Activated CD8-positive, alpha-beta T cell treated with anti-CD3 and anti-CD28 coated beads, Interleukin-2, amount 10 ng/mL, durations not matched to agents 7 days and 5 days (primary cell): ENCODE data around the gene STAMBPL1. TPM values are rescaled to one million over a fixed set of nuclear protein-coding genes. Genes with fewer than 3 reads are reported as not detected.

Source experiments
- ATAC-seq: fragments of 150-1000 bp; cut with Tn5 transposase; one replicate; pipeline ENCODE4 v1.10.0; 2021; ENCODE audit warnings: moderate library complexity
- CTCF ChIA-PET: fragments of 350-600 bp; sonication (Branson Sonifier 250); formaldehyde crosslinking; loops from one replicate; lab custom pipeline; 2021; ENCODE audit warnings: antibody characterized with exemption; lab: Charles Lee
- POLR2A ChIA-PET: fragments of 350-600 bp; sonication (Branson Sonifier 250); formaldehyde crosslinking; loops from one replicate; lab custom pipeline; 2021; ENCODE audit warnings: antibody characterized with exemption; lab: Charles Lee
- DNase-seq: peaks from one replicate; pipeline ENCODE4 v3.0.0-alpha.2; 2020
- H3K27ac Mint-ChIP-seq: one replicate; pipeline ENCODE4 v1.8.0; 2021; ENCODE audit warnings: mild to moderate bottlenecking, mixed read lengths
- H3K27me3 Mint-ChIP-seq: one replicate; pipeline ENCODE4 v1.8.0; 2021; ENCODE audit warnings: low read depth, mixed read lengths
- H3K36me3 Mint-ChIP-seq: one replicate; pipeline ENCODE4 v1.8.0; 2021; ENCODE audit warnings: low read depth, mixed read lengths
- H3K4me1 Mint-ChIP-seq: one replicate; pipeline ENCODE4 v1.8.0; 2021; ENCODE audit warnings: low read depth, mixed read lengths
- H3K4me3 Mint-ChIP-seq: one replicate; pipeline ENCODE4 v1.8.0; 2021; ENCODE audit warnings: mild to moderate bottlenecking, mixed read lengths
- H3K9me3 Mint-ChIP-seq: one replicate; pipeline ENCODE4 v1.8.0; 2022; ENCODE audit warnings: mixed read lengths; ENCODE audit not compliant: insufficient read depth
- total RNA-seq, 2 experiments: library from RNA; stranded (reverse); gene quantifications; one replicate each; pipeline ENCODE4 v1.2.3, GENCODE V29; 2021

STAMBPL1 gene
- total RNA-seq, 2 experiments from 2014 or later: 67.6 TPM

DNA sequence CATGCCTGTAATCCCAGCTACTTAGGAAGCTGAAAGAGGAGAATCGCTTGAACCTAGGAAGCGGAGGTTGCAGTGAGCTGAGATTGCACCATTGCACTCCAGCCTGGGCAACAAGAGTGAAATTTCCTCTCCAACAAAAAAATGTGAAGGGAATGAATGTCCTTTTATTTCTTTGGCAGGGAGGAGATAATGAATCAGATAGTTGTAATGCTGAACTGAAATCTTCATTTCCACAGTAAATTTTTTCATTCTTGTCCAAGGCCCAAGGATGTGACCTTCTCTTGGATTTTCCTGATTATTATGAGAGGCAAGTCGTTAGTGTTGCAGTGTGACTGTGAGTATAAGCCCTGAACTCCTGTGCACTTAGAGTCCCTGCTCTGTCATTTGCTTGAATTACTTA, 13.6 kb downstream of the STAMBPL1 start:
- Mint-ChIP-seq H3K4me3 (no peak overlapping the region), H3K4me1 (peaks cover 75% of the 10 kb centered on the region), H3K9me3 (no peaks in the 10 kb centered on the region), H3K27ac (no peak overlapping the region), H3K27me3 (no peaks in the 10 kb centered on the region), H3K36me3 (peaks cover 57% of the 10 kb centered on the region)
- DNase-seq: no peak
- ATAC-seq: no peak
- CTCF ChIA-PET: interaction anchor here (1.3 to 5.2 kb wide), 3 partner anchors 14 to 58 kb away, joined by 3 to 30 read pairs (median 6); partner anchors contain the start of gene STAMBPL1
- POLR2A ChIA-PET: interaction anchor here (1.4 kb wide), 1 partner anchor 9 kb away, joined by 4 read pairs; no protein-coding TSS in a partner anchor

DNA sequence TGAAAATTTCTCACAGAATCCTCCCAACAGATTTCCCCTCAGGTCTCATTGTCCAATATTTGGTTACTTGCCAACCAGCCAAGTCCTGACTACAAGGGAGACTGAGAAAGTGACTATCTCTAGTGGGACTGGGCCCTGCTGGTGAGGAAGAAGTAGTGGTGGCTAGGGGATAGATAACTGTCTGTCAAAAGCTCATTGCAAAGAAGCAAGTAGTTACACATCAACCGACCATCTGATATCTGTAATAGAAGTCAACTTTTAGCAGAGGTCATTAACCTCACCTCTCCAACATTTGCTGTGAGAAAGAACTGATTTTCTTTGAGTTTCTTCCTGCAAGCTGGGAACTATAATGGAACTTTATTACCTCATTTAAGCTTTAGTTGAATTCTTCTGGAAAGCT, 15.2 kb downstream of the STAMBPL1 start:
- H3K9me3 Mint-ChIP-seq: no peaks in the 10 kb centered on the region
- ChIA-PET CTCF (interaction anchor here (0.8 to 5.2 kb wide), 8 partner anchors 8 to 78 kb away, joined by 3 to 30 read pairs (median 6); partner anchors contain the start of gene STAMBPL1), POLR2A (interaction anchor here (1.3 to 1.5 kb wide), 2 partner anchors 11 to 16 kb away, joined by 4 read pairs; no protein-coding TSS in a partner anchor)
- no peak overlapping the region for H3K27ac Mint-ChIP-seq
- peaks cover 62% of the 10 kb centered on the region for H3K36me3 Mint-ChIP-seq
- DNase-seq (no peak), ATAC-seq (no peak)
- no peak overlapping the region for H3K4me3 Mint-ChIP-seq
- no peaks in the 10 kb centered on the region for H3K27me3 Mint-ChIP-seq
- H3K4me1 Mint-ChIP-seq: peaks cover 71% of the 10 kb centered on the region

DNA sequence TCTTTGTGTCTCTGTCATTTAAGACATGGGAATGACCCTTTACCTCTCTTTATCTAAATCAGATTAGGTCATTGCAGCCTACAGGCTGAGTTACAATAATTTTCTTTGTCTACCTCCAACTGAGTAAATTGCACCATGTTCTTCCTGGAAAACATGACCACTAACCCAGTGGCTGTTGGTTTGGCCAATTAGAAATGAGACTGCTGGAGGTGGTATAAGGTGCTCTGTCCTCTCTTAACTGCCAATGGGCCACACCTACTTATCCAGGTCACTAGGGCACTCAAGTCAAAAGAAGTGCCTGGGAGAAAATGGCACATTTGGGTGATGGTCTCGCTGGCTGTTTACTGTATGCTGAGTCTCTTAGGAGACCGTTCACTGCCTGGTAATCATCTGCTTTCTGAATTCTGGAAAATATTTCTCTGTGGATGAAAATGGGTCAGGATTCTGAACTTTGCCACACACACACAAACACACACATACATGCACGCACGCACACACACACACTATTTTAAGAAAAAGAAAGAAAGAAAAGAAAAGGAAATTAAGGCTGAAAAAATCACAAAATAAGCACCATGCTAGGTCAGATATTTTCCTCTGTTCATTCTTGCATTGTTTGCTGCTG, 16.4 kb downstream of the STAMBPL1 start:
- CTCF ChIA-PET: interaction anchor here (1.2 to 5.2 kb wide), 5 partner anchors 17 to 61 kb away, joined by 3 to 30 read pairs (median 6); partner anchors contain the start of gene STAMBPL1

DNA sequence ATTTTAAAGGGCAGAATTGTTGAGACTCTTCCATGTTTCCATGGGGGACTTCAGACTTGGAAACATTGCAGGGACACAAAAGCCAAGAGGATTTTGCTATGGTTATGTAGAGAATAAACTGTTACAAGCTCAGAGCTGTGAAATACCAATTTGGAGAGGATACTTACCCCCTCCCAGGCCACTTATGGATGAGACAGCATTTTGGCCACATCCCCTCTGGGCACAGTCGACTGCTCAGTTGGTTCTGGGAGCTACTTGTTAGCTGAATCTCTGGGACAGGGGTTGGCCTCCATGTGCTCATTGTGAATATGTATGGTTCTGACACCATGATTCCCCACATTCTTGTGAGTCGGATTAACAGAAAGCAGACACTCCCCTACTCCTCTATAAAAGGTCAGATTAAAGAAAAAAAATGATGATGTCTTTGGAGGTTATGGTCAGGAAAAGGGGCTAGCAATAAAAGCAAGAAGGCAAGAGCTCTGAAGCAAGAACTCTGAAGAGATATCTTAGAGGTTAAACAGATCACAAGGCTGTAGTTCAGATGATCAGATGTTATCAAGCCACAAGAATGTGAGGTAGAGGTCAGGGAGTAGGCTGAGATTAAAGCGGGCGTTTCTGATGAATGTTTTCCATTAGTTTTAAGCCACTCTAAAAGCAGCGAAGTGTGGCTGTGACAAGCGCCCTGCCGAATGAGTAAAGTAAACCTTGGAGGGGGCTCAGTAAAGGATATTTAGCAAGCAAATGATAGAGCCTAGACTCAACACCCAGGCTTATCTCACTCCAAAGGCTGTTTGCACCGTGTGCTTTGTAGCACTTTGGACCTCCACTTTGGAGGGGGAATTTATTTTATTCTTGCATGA, 17.2 kb downstream of the STAMBPL1 start:
- Mint-ChIP-seq H3K36me3 (peaks cover 70% of the 10 kb centered on the region), H3K9me3 (no peaks in the 10 kb centered on the region), H3K27me3 (no peaks in the 10 kb centered on the region), H3K27ac (peak overlapping the region; percentile 51), H3K4me1 (peaks cover 77% of the 10 kb centered on the region), H3K4me3 (no peak overlapping the region)
- DNase-seq: no peak
- ChIA-PET CTCF (interaction anchor here (0.9 to 1.3 kb wide), 4 partner anchors 11 to 38 kb away, joined by 3 to 6 read pairs (median 3); partner anchors contain the start of gene STAMBPL1), POLR2A (interaction anchor here (1.1 to 1.2 kb wide), 2 partner anchors 16 to 17 kb away, joined by 3 to 4 read pairs; partner anchors contain the start of gene STAMBPL1)
- ATAC-seq: peak; percentile 56

More for the DNA sequence above, 16.4 kb downstream of the STAMBPL1 start:
- POLR2A ChIA-PET: interaction anchor here (1.1 to 1.3 kb wide), 3 partner anchors 15 to 17 kb away, joined by 3 to 4 read pairs (median 4); partner anchors contain the start of gene STAMBPL1
- DNase-seq (no peak), ATAC-seq (peak; percentile 17)
- Mint-ChIP-seq H3K4me1 (peaks cover 73% of the 10 kb centered on the region), H3K27ac (peak overlapping the region; percentile 76), H3K36me3 (peaks cover 66% of the 10 kb centered on the region), H3K9me3 (no peaks in the 10 kb centered on the region), H3K27me3 (no peaks in the 10 kb centered on the region), H3K4me3 (no peak overlapping the region)

DNA sequence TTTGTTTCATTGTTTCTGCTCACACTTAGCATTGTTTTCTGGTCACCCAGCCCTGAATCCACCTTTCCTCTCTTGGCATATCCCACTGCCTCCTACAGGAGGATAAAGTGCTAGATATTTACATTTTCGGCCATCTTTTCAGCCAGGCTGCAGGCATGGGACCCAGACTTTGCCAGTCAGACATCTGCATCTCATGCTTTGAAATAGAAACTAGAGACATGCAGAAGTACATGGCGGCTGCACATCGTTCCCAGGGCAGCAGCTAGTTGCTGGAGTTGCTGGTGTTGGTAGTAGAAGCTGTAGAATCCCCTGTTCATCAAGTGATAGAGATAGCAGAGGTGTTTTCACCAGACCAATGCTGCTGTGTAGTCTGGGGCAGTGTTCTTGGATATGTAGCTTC, 18.7 kb downstream of the STAMBPL1 start:
- Mint-ChIP-seq H3K27ac (peak overlapping the region; percentile 33), H3K4me1 (peaks cover 69% of the 10 kb centered on the region), H3K4me3 (no peak overlapping the region), H3K27me3 (no peaks in the 10 kb centered on the region), H3K9me3 (no peaks in the 10 kb centered on the region), H3K36me3 (peaks cover 79% of the 10 kb centered on the region)
- CTCF ChIA-PET: interaction anchor here (1.0 to 4.1 kb wide), 4 partner anchors 10 to 333 kb away, joined by 3 to 19 read pairs (median 6); no protein-coding TSS in a partner anchor
- no peak for ATAC-seq
- DNase-seq: no peak
- POLR2A ChIA-PET: interaction anchor here (2.0 kb wide), 1 partner anchor 19 kb away, joined by 7 read pairs; the partner anchor contains the start of gene STAMBPL1

DNA sequence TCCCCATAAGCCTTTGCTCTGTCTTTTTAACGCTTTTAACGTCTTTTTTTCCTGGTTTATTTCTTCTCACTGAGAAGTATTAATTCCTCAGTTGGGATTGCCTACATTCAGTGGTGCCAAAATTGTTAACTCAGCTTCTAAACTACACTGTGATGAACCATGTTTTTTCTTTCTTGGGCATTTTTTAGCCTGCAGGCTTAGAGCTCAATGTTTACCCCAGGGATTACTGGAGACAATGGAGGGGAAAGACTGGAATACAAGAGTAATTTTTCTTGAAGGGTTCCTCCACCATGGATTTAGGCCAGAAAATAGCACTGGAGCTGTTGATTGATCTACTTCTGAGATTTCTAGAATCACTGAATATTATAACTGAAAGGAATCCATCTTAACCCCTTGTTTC, 19.8 kb downstream of the STAMBPL1 start:
- H3K4me3 Mint-ChIP-seq: no peak overlapping the region
- CTCF ChIA-PET: interaction anchor here (1.1 to 4.1 kb wide), 10 partner anchors 13 to 171 kb away, joined by 3 to 39 read pairs (median 8); partner anchors contain the start of gene STAMBPL1
- H3K9me3 Mint-ChIP-seq: no peaks in the 10 kb centered on the region
- no peak for DNase-seq
- POLR2A ChIA-PET: interaction anchor here (0.6 to 2.8 kb wide), 4 partner anchors 15 to 91 kb away, joined by 3 to 24 read pairs (median 5); partner anchors contain the start of genes FAS and STAMBPL1
- H3K4me1 Mint-ChIP-seq: peaks cover 62% of the 10 kb centered on the region
- ATAC-seq: no peak
- H3K27ac Mint-ChIP-seq: no peak overlapping the region
- peaks cover 80% of the 10 kb centered on the region for H3K36me3 Mint-ChIP-seq
- H3K27me3 Mint-ChIP-seq: no peaks in the 10 kb centered on the region

DNA sequence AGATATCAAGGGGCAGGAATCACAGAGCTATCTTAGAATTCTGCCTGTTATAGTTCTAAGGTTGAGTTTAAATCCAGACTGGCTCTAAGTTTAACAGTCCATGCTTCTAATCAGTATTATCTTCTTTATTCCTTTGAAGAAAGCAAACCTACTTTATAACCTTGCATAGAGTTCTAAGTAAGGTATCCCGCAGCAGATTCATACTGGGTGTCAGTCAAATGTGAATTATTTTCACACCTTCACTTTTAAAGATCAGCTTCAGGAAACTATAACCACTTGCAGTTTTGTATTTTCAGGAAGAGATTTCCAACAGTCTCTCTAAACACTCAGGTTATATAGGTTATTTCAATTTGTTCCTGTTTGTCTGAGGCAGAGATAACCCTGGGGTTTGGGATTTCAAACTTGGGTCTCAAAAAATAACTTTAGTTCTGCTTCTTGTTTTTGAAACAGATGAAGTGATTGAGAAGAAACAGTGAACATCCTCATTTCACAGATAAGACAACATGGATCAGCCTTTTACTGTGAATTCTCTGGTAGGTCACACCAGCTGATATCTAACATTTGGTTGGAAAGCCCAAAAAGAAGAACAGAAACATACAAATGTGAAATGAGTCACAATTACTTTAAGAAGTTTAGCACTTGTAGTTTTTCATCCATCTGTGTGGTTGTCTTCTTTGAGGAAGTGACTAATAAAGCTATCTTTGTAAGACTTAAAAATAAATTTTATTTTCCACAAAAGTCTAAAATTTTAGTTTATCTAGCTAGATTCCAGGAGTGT, 21.4 kb downstream of the STAMBPL1 start:
- CTCF ChIA-PET: interaction anchor here (0.7 to 4.1 kb wide), 18 partner anchors 9 to 316 kb away, joined by 3 to 39 read pairs (median 5); partner anchors contain the start of genes FAS and STAMBPL1
- Mint-ChIP-seq H3K9me3 (no peaks in the 10 kb centered on the region), H3K4me1 (peaks cover 49% of the 10 kb centered on the region), H3K27me3 (no peaks in the 10 kb centered on the region), H3K36me3 (peaks cover 78% of the 10 kb centered on the region), H3K4me3 (no peak overlapping the region), H3K27ac (peak overlapping the region; percentile 53)
- DNase-seq (no peak), ATAC-seq (peak; percentile 40)
- POLR2A ChIA-PET: interaction anchor here (0.6 to 2.8 kb wide), 5 partner anchors 13 to 318 kb away, joined by 3 to 24 read pairs (median 4); partner anchors contain the start of genes FAS, RNLS and STAMBPL1

DNA sequence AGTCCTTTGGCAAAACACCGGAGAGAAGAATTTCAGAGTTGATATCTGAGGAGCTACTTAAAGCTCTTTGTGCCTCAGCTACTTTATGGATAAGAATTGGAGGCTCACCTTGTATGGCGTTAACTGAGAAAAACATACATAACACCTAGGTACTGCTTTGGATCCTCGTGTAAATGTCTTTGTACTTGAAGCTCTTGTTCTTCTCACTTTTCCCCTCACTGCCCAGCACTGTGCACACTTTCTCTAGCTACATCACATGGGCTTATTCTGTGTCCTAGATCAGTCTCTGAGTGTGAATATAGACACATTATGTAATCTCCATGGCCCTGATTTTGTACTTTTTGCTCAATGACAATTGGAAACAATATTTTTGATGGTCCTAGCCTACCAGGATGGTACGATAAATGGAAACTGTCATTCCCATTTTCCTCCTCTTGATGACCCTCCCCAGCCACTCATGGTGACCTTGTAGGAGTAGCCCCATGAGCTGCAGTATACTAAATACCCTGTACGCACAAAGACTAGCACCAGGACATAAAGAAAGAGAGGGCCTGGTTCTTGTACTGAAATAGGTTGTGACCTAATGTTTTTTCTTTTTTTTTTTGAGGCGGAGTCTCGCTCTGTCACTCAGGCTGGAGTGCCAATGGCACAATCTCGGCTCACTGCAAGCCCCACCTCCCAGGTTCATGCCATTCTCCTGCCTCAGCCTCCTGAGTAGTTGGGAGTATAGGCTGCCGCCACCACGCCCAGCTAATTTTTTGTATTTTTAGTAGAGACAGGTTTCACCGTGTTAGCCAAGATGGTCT, 22.1 kb downstream of the STAMBPL1 start:
- ATAC-seq (peak; percentile 27), DNase-seq (no peak)
- no peaks in the 10 kb centered on the region for H3K9me3 Mint-ChIP-seq
- no peaks in the 10 kb centered on the region for H3K27me3 Mint-ChIP-seq
- H3K36me3 Mint-ChIP-seq: peaks cover 77% of the 10 kb centered on the region
- peak overlapping the region; percentile 27 for H3K27ac Mint-ChIP-seq
- ChIA-PET CTCF (interaction anchor here (0.7 to 4.1 kb wide), 13 partner anchors 8 to 315 kb away, joined by 3 to 39 read pairs (median 5); partner anchors contain the start of genes FAS and STAMBPL1), POLR2A (interaction anchor here (0.6 to 2.8 kb wide), 4 partner anchors 14 to 88 kb away, joined by 3 to 24 read pairs (median 5); partner anchors contain the start of genes FAS and STAMBPL1)
- peaks cover 41% of the 10 kb centered on the region for H3K4me1 Mint-ChIP-seq
- H3K4me3 Mint-ChIP-seq: no peak overlapping the region

DNA sequence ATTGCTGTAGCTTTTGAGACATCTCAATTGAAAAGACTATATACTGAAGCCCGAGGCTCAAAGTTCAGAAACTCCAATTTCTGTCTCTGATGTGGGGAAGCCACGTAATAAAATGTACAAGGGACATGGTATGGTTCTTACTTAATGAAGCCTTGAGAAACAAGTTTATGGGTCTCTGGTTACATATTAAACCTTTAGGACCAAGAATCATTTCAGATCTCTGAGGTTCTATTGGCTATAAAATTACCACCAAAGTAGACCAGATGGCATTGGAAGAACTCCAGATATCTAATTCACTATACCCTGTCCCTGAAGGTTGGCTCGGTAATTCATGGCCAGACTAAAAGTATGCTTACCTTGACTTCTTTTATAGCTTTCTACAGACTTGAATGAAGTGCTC, 23.7 kb downstream of the STAMBPL1 start:
- H3K9me3 Mint-ChIP-seq: no peaks in the 10 kb centered on the region
- no peaks in the 10 kb centered on the region for H3K27me3 Mint-ChIP-seq
- DNase-seq: no peak
- ChIA-PET CTCF (no interaction called here), POLR2A (no interaction called here)
- H3K36me3 Mint-ChIP-seq: peaks cover 79% of the 10 kb centered on the region
- peaks cover 32% of the 10 kb centered on the region for H3K4me1 Mint-ChIP-seq
- no peak for ATAC-seq
- H3K4me3 Mint-ChIP-seq: no peak overlapping the region
- H3K27ac Mint-ChIP-seq: no peak overlapping the region

DNA sequence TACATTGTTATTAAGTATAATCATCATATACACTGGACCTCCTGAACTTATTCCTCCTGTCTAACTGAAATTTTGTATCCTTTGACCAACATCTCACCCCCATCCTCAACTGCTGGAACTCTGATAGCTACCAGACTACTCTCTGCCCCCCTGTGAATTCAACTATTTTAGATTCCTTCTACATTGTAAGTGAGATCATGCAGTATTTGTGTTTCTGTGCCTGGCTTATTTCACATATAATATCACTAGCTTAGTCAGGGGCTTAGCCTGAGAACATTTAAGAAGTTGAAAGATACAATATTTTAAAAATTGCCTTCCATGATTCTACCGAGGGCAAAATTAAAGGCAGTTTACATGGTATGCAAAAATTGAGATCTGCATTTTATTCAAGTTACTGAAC, 26.9 kb downstream of the STAMBPL1 start:
- no peak overlapping the region for H3K4me3 Mint-ChIP-seq
- no peaks in the 10 kb centered on the region for H3K27me3 Mint-ChIP-seq
- peaks cover 7% of the 10 kb centered on the region for H3K4me1 Mint-ChIP-seq
- ChIA-PET POLR2A (interaction anchor here (0.8 to 1.9 kb wide), 3 partner anchors 12 to 28 kb away, joined by 3 to 4 read pairs (median 4); no protein-coding TSS in a partner anchor), CTCF (interaction anchor here (0.7 to 4.1 kb wide), 5 partner anchors 27 to 179 kb away, joined by 3 to 22 read pairs (median 3); partner anchors contain the start of gene FAS)
- DNase-seq: no peak
- ATAC-seq: no peak
- H3K27ac Mint-ChIP-seq: no peak overlapping the region
- H3K36me3 Mint-ChIP-seq: peaks cover 77% of the 10 kb centered on the region
- H3K9me3 Mint-ChIP-seq: no peaks in the 10 kb centered on the region
